SK-N-SH (cell line): Measurements from ENCODE around the gene IL4R. TPM values are rescaled to one million over a fixed set of nuclear protein-coding genes. Genes with fewer than 3 reads are reported as not detected.

ENCODE experiments used
- CTCF ChIA-PET: fragments of 300-600, 350-600 bp; formaldehyde crosslinking; extraction: SDS; loops from one replicate; lab custom pipeline; 2021; lab: Yijun Ruan, JAX
- POLR2A ChIA-PET: fragments of 350-600 bp; sonication (Branson Sonifier 250); formaldehyde crosslinking; extraction: SDS; loops from one replicate; lab custom pipeline; 2020; ENCODE audit warnings: antibody characterized with exemption, inconsistent platforms; lab: Yijun Ruan, JAX
- DNase-seq: peaks from one replicate; pipeline ENCODE4 v3.0.0; 2012
- H2AFZ ChIP-seq: fragments of 200-600 bp; sonication (generic); 2 replicates; pipeline ENCODE4 v1.8.1; 2016; ENCODE audit warnings: antibody characterized with exemption, mild to moderate bottlenecking, low read depth
- H3F3A ChIP-seq: fragments of 200-600 bp; sonication (generic); replicated peaks from 2 replicates; pipeline ENCODE3; 2016; ENCODE audit warnings: antibody characterized with exemption, mild to moderate bottlenecking; ENCODE audit not compliant: insufficient read depth
- H3K27ac ChIP-seq, 2 experiments: fragments of 200-500 bp in 1 of 2; fragments of 200-600 bp in 1 of 2; sonication (Bioruptor generic) in 1 of 2; sonication (generic), shearing (Covaris generic) in 1 of 2; 2 replicates each; pipeline versions ENCODE4 v1.5.1 to v1.6.1; 2014 to 2016; ENCODE audit warnings: low read depth in 2 of 2, inconsistent platforms in 1 of 2, low read length in 1 of 2, mild to moderate bottlenecking in 1 of 2, mixed read lengths in 1 of 2
- H3K27me3 ChIP-seq: fragments of 200-600 bp; sonication (generic), shearing (Covaris generic); 2 replicates; pipeline ENCODE4 v1.6.1; 2016; ENCODE audit warnings: mixed run types; ENCODE audit not compliant: insufficient read depth
- H3K36me3 ChIP-seq, 2 experiments: fragments of 200-500 bp in 1 of 2; fragments of 200-600 bp in 1 of 2; sonication (Bioruptor generic) in 1 of 2; sonication (generic) in 1 of 2; replicated peaks in 1 of 2; 2 replicates each; pipeline versions ENCODE3 to v1.5.1; 2014 to 2016; ENCODE audit warnings: low read length in 1 of 2, mild to moderate bottlenecking in 1 of 2; ENCODE audit not compliant: insufficient read depth in 2 of 2, control insufficient read depth in 1 of 2
- H3K4me1 ChIP-seq, 2 experiments: fragments of 200-500 bp in 1 of 2; fragments of 200-600 bp in 1 of 2; sonication (Bioruptor generic) in 1 of 2; sonication (generic), shearing (Covaris generic) in 1 of 2; 2 replicates each; pipeline versions ENCODE4 v1.5.1 to v1.6.1; 2014 to 2016; ENCODE audit warnings: low read depth in 1 of 2, low read length in 1 of 2, mixed run types in 1 of 2; ENCODE audit not compliant: insufficient read depth in 2 of 2, control insufficient read depth in 1 of 2
- H3K4me2 ChIP-seq: fragments of 200-600 bp; sonication (generic), shearing (Covaris generic); 2 replicates; pipeline ENCODE4 v1.6.1; 2017; ENCODE audit warnings: mixed run types
- H3K4me3 ChIP-seq, 2 experiments: fragments of 200-500 bp in 1 of 2; fragments of 200-600 bp in 1 of 2; sonication (Bioruptor generic) in 1 of 2; sonication (generic), shearing (Covaris generic) in 1 of 2; 2 replicates each; pipeline versions ENCODE4 v1.5.1 to v1.8.1; 2014 to 2016; ENCODE audit warnings: low read depth in 2 of 2, inconsistent platforms in 1 of 2, low read length in 1 of 2, mild to moderate bottlenecking in 1 of 2, mixed read lengths in 1 of 2, moderate library complexity in 1 of 2
- H3K79me2 ChIP-seq: fragments of 200-600 bp; sonication (generic); 2 replicates; pipeline ENCODE4 v1.8.1; 2017; ENCODE audit warnings: mild to moderate bottlenecking; ENCODE audit not compliant: insufficient read depth
- H3K9ac ChIP-seq: fragments of 200-600 bp; sonication (generic); 2 replicates; pipeline ENCODE4 v1.6.1; 2017; ENCODE audit warnings: mixed run types
- H3K9me2 ChIP-seq: fragments of 200-600 bp; sonication (generic); 2 replicates; pipeline ENCODE4 v1.6.1; 2017; ENCODE audit warnings: mixed run types
- H3K9me3 ChIP-seq: fragments of 200-600 bp; sonication (generic); 2 replicates; pipeline ENCODE4 v1.6.1; 2017; ENCODE audit warnings: mixed run types, mild to moderate bottlenecking, moderate library complexity
- H4K20me1 ChIP-seq: fragments of 200-600 bp; sonication (generic); 2 replicates; pipeline ENCODE4 v1.6.1; 2017; ENCODE audit warnings: mild to moderate bottlenecking, mixed run types; ENCODE audit not compliant: insufficient read depth
- CHD2 ChIP-seq: fragments of 150-350 bp; IDR thresholded peaks from 2 replicates; pipeline ENCODE4 v1.6.1; 2018; ENCODE audit warnings: low read length; ENCODE audit not compliant: partially characterized antibody
- ELF1 ChIP-seq: IDR thresholded peaks from 2 replicates; pipeline ENCODE4 v1.4.0; 2012
- EP300 ChIP-seq, 2 experiments: IDR thresholded peaks; 2 replicates each; pipeline versions ENCODE4 v1.4.0 to v1.6.1; 2012; ENCODE audit warnings: borderline replicate concordance in 1 of 2, low read depth in 1 of 2, low read length in 1 of 2
- FOSL2 ChIP-seq: IDR thresholded peaks from 2 replicates; pipeline ENCODE4 v1.4.0; 2012; ENCODE audit warnings: low read depth, mild to moderate bottlenecking, moderate library complexity, borderline replicate concordance
- FOXJ3 ChIP-seq: sonication (generic); formaldehyde crosslinking; IDR thresholded peaks from 2 replicates; pipeline ENCODE4 v1.5.1; 2020; ENCODE audit warnings: mild to moderate bottlenecking, missing genetic modification reagents
- GABPA ChIP-seq: IDR thresholded peaks from 2 replicates; pipeline ENCODE4 v1.4.0; 2012; ENCODE audit warnings: low read depth, mild to moderate bottlenecking
- GATA2 ChIP-seq: sonication (generic); formaldehyde crosslinking; IDR thresholded peaks from 2 replicates; pipeline ENCODE4 v1.5.0; 2020; ENCODE audit warnings: mild to moderate bottlenecking, missing genetic modification reagents
- IRF3 ChIP-seq: fragments of 150-350 bp; IDR thresholded peaks from 2 replicates; pipeline ENCODE4 v1.6.1; 2016; ENCODE audit warnings: mild to moderate bottlenecking, low read depth, low read length
- JUND ChIP-seq: IDR thresholded peaks from 2 replicates; pipeline ENCODE4 v1.4.0; 2012
- NFIC ChIP-seq: IDR thresholded peaks from 2 replicates; pipeline ENCODE4 v1.4.0; 2012; ENCODE audit warnings: borderline replicate concordance
- POLR2AphosphoS5 ChIP-seq: IDR thresholded peaks from 2 replicates; pipeline ENCODE4 v1.6.1; 2012; ENCODE audit warnings: low read depth, low read length
- TAF1 ChIP-seq: IDR thresholded peaks from 2 replicates; pipeline ENCODE4 v1.6.1; 2012; ENCODE audit warnings: low read depth, mild to moderate bottlenecking, low read length, moderate library complexity, borderline replicate concordance
- USF1 ChIP-seq: IDR thresholded peaks from 2 replicates; pipeline ENCODE4 v1.4.0; 2012; ENCODE audit warnings: low read depth, borderline replicate concordance
- WGBS: methylation state at CpG from one replicate; pipeline ENCODE4 v1.1.6; 2017; ENCODE audit warnings: low lambda C conversion rate; 5-methylcytosine and 5-hydroxymethylcytosine counted together
- polyA plus RNA-seq, 3 experiments: library from polyadenylated mRNA; depleted of rRNA; stranded (reverse); fragments of >200 nt; gene quantifications; 2 replicates each; pipeline ENCODE4 v1.2.3, GENCODE V29; 2012
- TF ChIP-seq, protein P1 (sequence below): fragments of 200-600 bp; sonication (generic); IDR thresholded peaks from 2 replicates; pipeline ENCODE4 v1.6.1; 2017; ENCODE audit warnings: antibody characterized with exemption, mild to moderate bottlenecking, moderate library complexity

Gene IL4R
- polyA plus RNA-seq, 1 of the 3 experiments (the other 2 are of a cell fraction) = 16.1 TPM

DNA sequence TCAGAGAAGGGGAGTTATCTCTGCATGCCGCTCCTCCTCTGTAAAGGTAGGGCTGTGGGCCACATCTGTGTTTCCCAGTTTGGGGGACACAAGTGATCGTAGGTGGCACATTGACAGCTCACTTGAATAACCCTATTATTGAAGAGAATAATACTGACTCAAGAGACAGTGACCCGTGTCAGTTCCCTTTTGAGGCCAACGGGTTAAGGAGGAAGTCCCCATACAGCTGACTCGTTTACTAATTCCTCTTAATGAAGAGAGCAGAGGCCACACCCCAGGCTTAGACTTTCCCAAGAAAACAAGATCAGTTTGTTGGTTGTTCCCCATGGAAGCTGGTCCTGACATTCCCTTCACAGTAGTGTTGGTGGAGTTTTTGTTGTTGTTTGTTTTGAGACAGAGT, 33.0 kb downstream of the IL4R start:
- Histone ChIP-seq H3K79me2 (peaks cover under 1% of the 10 kb centered on the region; the same call in 1 of the 2 replicates), H2AFZ (no peak overlapping the region), H3K27me3 (no peaks in the 10 kb centered on the region), H3K9me3 (no peaks in the 10 kb centered on the region), H3K27ac (no peak overlapping the region), H3K9me2 (no peaks in the 10 kb centered on the region), H3K4me1 (peaks cover 0 to 7% of the 10 kb centered on the region in 2 experiments; a peak in 1 of 4 replicates), H3K9ac (no peak overlapping the region), H3K4me3 (no peak overlapping the region), H3F3A (no peaks in the 10 kb centered on the region), H3K4me2 (no peak overlapping the region), H3K36me3 (peaks cover under 1 to 39% of the 10 kb centered on the region in 2 experiments), H4K20me1 (no peaks in the 10 kb centered on the region)
- DNase-seq = no peak
- ChIA-PET CTCF (interaction anchor here (1.1 to 1.4 kb wide), 2 partner anchors 21 to 28 kb away, joined by 3 read pairs; no protein-coding TSS in a partner anchor), POLR2A (no interaction called here)
- TF ChIP-seq EP300 (IDR thresholded peaks at IDR 0.05; ENCODE audit: borderline replicate concordance in 1 of 2, low read depth in 1 of 2, low read length in 1 of 2) (no peak), FOSL2 (no peak), FOXJ3 (no peak), TAF1 (no peak), ELF1 (no peak), GABPA (no peak), CHD2 (no peak), USF1 (no peak), IRF3 (no peak), GATA2 (CRISPR knock-in tag) (no peak), JUND (no peak), NFIC (no peak), POLR2AphosphoS5 (no peak)
- TF ChIP-seq, protein P1, sequence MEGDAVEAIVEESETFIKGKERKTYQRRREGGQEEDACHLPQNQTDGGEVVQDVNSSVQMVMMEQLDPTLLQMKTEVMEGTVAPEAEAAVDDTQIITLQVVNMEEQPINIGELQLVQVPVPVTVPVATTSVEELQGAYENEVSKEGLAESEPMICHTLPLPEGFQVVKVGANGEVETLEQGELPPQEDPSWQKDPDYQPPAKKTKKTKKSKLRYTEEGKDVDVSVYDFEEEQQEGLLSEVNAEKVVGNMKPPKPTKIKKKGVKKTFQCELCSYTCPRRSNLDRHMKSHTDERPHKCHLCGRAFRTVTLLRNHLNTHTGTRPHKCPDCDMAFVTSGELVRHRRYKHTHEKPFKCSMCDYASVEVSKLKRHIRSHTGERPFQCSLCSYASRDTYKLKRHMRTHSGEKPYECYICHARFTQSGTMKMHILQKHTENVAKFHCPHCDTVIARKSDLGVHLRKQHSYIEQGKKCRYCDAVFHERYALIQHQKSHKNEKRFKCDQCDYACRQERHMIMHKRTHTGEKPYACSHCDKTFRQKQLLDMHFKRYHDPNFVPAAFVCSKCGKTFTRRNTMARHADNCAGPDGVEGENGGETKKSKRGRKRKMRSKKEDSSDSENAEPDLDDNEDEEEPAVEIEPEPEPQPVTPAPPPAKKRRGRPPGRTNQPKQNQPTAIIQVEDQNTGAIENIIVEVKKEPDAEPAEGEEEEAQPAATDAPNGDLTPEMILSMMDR = no peak
- 89% methylated on average over 5 of the region's 5 CpGs for WGBS
